H9 (cell line): Measurements from ENCODE around the gene R3HDML. TPM values are rescaled to one million over a fixed set of nuclear protein-coding genes. Genes with fewer than 3 reads are reported as not detected.

Experiments
- DNase-seq: peaks from one replicate; pipeline ENCODE4 v3.0.0-alpha.2; 2017
- H2AFZ ChIP-seq: one replicate; pipeline ENCODE4 v1.6.1; 2013; ENCODE audit warnings: mild to moderate bottlenecking, low read length, control low read depth, moderate library complexity
- H2AK5ac ChIP-seq: 2 replicates; pipeline ENCODE4 v1.6.1; 2013; ENCODE audit warnings: low read length, control low read depth, mixed read lengths; ENCODE audit not compliant: insufficient read length
- H2BK120ac ChIP-seq: one replicate; pipeline ENCODE4 v1.6.1; 2013; ENCODE audit warnings: low read depth, mild to moderate bottlenecking, low read length, control low read depth, inconsistent platforms; ENCODE audit not compliant: poor library complexity, severe bottlenecking
- H2BK12ac ChIP-seq: 2 replicates; pipeline ENCODE4 v1.6.1; 2013; ENCODE audit warnings: low read length, control low read depth, mixed read lengths, low read depth; ENCODE audit not compliant: insufficient read length
- H2BK15ac ChIP-seq: 2 replicates; pipeline ENCODE4 v1.6.1; 2013; ENCODE audit warnings: low read depth, low read length, control low read depth
- H2BK20ac ChIP-seq: one replicate; pipeline ENCODE4 v1.6.1; 2013; ENCODE audit warnings: low read depth, mild to moderate bottlenecking, low read length, control low read depth, inconsistent platforms; ENCODE audit not compliant: poor library complexity, severe bottlenecking
- H2BK5ac ChIP-seq: 2 replicates; pipeline ENCODE4 v1.6.1; 2013; ENCODE audit warnings: low read length, control low read depth, mixed read lengths; ENCODE audit not compliant: insufficient read length
- H3K14ac ChIP-seq: 2 replicates; pipeline ENCODE4 v1.6.1; 2013; ENCODE audit warnings: low read length, control low read depth; ENCODE audit not compliant: insufficient read depth
- H3K18ac ChIP-seq: 2 replicates; pipeline ENCODE4 v1.6.1; 2013; ENCODE audit warnings: low read depth, mild to moderate bottlenecking, mixed read lengths, low read length, control low read depth; ENCODE audit not compliant: insufficient read length
- H3K23ac ChIP-seq: 2 replicates; pipeline ENCODE4 v1.6.1; 2013; ENCODE audit warnings: low read length, control low read depth, mixed read lengths, low read depth; ENCODE audit not compliant: insufficient read length
- H3K23me2 ChIP-seq: 2 replicates; pipeline ENCODE4 v1.6.1; 2013; ENCODE audit warnings: low read depth, mild to moderate bottlenecking, mixed read lengths, low read length, control low read depth; ENCODE audit not compliant: insufficient read length, poor library complexity, severe bottlenecking
- H3K27ac ChIP-seq: 2 replicates; pipeline ENCODE4 v1.5.1; 2013; ENCODE audit warnings: low read length, control low read depth, mixed read lengths, low read depth; ENCODE audit not compliant: insufficient read length
- H3K27me3 ChIP-seq: 2 replicates; pipeline ENCODE4 v1.6.1; 2013; ENCODE audit warnings: low read length, control low read depth, inconsistent platforms; ENCODE audit not compliant: insufficient read depth
- H3K4ac ChIP-seq: 2 replicates; pipeline ENCODE4 v1.6.1; 2013; ENCODE audit warnings: low read depth, mild to moderate bottlenecking, control low read depth, inconsistent platforms, low read length, moderate library complexity
- H3K4me1 ChIP-seq: 2 replicates; pipeline ENCODE4 v1.6.1; 2013; ENCODE audit warnings: low read length, control low read depth, inconsistent platforms; ENCODE audit not compliant: insufficient read depth
- H3K4me2 ChIP-seq: 2 replicates; pipeline ENCODE4 v1.6.1; 2013; ENCODE audit warnings: low read length, control low read depth, mixed read lengths; ENCODE audit not compliant: insufficient read length, insufficient read depth
- H3K56ac ChIP-seq: 2 replicates; pipeline ENCODE4 v1.6.1; 2013; ENCODE audit warnings: low read depth, mild to moderate bottlenecking, mixed read lengths, low read length, control low read depth; ENCODE audit not compliant: insufficient read length
- H3K79me1 ChIP-seq: 2 replicates; pipeline ENCODE4 v1.6.1; 2013; ENCODE audit warnings: low read depth, mild to moderate bottlenecking, moderate library complexity, low read length, control low read depth, inconsistent platforms; ENCODE audit not compliant: insufficient read depth, poor library complexity, severe bottlenecking
- H3K79me2 ChIP-seq: 2 replicates; pipeline ENCODE4 v1.6.1; 2013; ENCODE audit warnings: low read length, control low read depth, inconsistent platforms; ENCODE audit not compliant: insufficient read depth
- H3K9ac ChIP-seq: 2 replicates; pipeline ENCODE4 v1.6.1; 2013; ENCODE audit warnings: low read length, control low read depth, mixed read lengths; ENCODE audit not compliant: insufficient read length; ENCODE audit errors: extremely low read depth
- H3K9me3 ChIP-seq: one replicate; pipeline ENCODE4 v1.6.1; 2013; ENCODE audit warnings: low read depth, low read length, inconsistent platforms; ENCODE audit not compliant: control insufficient read depth
- H3T11ph ChIP-seq: one replicate; pipeline ENCODE4 v1.6.1; 2013; ENCODE audit warnings: mild to moderate bottlenecking, low read length, control low read depth, inconsistent platforms
- H4K20me1 ChIP-seq: one replicate; pipeline ENCODE4 v1.6.1; 2013; ENCODE audit not compliant: control insufficient read depth, insufficient read length, insufficient read depth
- H4K5ac ChIP-seq: 2 replicates; pipeline ENCODE4 v1.6.1; 2013; ENCODE audit warnings: low read depth, mild to moderate bottlenecking, mixed read lengths, low read length, control low read depth; ENCODE audit not compliant: insufficient read length
- H4K8ac ChIP-seq: replicated peaks from 2 replicates; pipeline ENCODE4 v1.6.1; 2013; ENCODE audit warnings: low read length, control low read depth, mixed read lengths, low read depth; ENCODE audit not compliant: insufficient read length
- H4K91ac ChIP-seq: 2 replicates; pipeline ENCODE4 v1.6.1; 2013; ENCODE audit warnings: low read depth, mild to moderate bottlenecking, moderate library complexity, mixed read lengths, low read length, control low read depth; ENCODE audit not compliant: insufficient read length
- H3K27ac Mint-ChIP-seq, 3 experiments: 2 replicates in 2 of 3; 3 replicates in 1 of 3; pipeline ENCODE4 v1.8.0; 2020 to 2021; ENCODE audit warnings: mixed read lengths in 3 of 3, mild to moderate bottlenecking in 1 of 3, moderate library complexity in 1 of 3
- H3K27me3 Mint-ChIP-seq: 2 replicates; pipeline ENCODE4 v1.8.0; 2021; ENCODE audit warnings: low read depth, mild to moderate bottlenecking, moderate library complexity, mixed read lengths
- H3K36me3 Mint-ChIP-seq, 3 experiments: 2 replicates in 2 of 3; 3 replicates in 1 of 3; pipeline ENCODE4 v1.8.0; 2020 to 2021; ENCODE audit warnings: low read depth in 3 of 3, mixed read lengths in 3 of 3; ENCODE audit not compliant: insufficient read depth in 1 of 3
- H3K4me1 Mint-ChIP-seq, 2 experiments: 2 replicates each; pipeline ENCODE4 v1.8.0; 2020; ENCODE audit warnings: mixed read lengths in 2 of 2
- H3K4me3 Mint-ChIP-seq, 2 experiments: 2 replicates in 1 of 2; 3 replicates in 1 of 2; pipeline ENCODE4 v1.8.0; 2020 to 2021; ENCODE audit warnings: mild to moderate bottlenecking in 2 of 2, mixed read lengths in 2 of 2, moderate library complexity in 1 of 2
- H3K9me3 Mint-ChIP-seq, 2 experiments: 2 replicates in 1 of 2; 3 replicates in 1 of 2; pipeline ENCODE4 v1.8.0; 2020; ENCODE audit warnings: mild to moderate bottlenecking in 2 of 2, mixed read lengths in 2 of 2, moderate library complexity in 1 of 2
- CTCF ChIP-seq: fragments of 200-600 bp; sonication (generic); conservative IDR thresholded peaks from 3 replicates; pipeline ENCODE4 v1.8.0; 2021; ENCODE audit warnings: antibody characterized with exemption, mild to moderate bottlenecking
- WGBS: extraction: QIAGEN DNeasy Blood & Tissue Kit; methylation state at CpG from one replicate; pipeline ENCODE4 v1.1.7; 2013; ENCODE audit warnings: missing lambda C conversion rate, low lambda C conversion rate, mixed read lengths; ENCODE audit not compliant: insufficient read length; ENCODE audit errors: extremely low coverage; 5-methylcytosine and 5-hydroxymethylcytosine counted together
- total RNA-seq: library from RNA; stranded (reverse); gene quantifications from 2 replicates; pipeline ENCODE4 v1.2.1, GENCODE V29; 2021

The R3HDML gene
- total RNA-seq, 1 experiment from 2014 or later = not detected

- Histone ChIP-seq H2BK120ac (no peak overlapping the region), H3K23ac (no peak overlapping the region), H3K23me2 (no peaks in the 10 kb centered on the region), H2AK5ac (no peak overlapping the region), H3K27ac (no peak overlapping the region), H2BK15ac (no peak overlapping the region), H4K8ac (no peak overlapping the region), H3K27me3 (no peaks in the 10 kb centered on the region), H2BK5ac (no peak overlapping the region), H3K9ac (no peak overlapping the region), H4K20me1 (no peaks in the 10 kb centered on the region), H3K4me2 (no peak overlapping the region), H3K79me2 (no peaks in the 10 kb centered on the region), H3K4me1 (no peaks in the 10 kb centered on the region), H3K4ac (no peak overlapping the region), H3K9me3 (no peaks in the 10 kb centered on the region), H3T11ph (no peak overlapping the region), H2BK12ac (no peak overlapping the region), H4K5ac (no peak overlapping the region), H2BK20ac (no peak overlapping the region), H4K91ac (no peak overlapping the region), H3K18ac (no peak overlapping the region), H3K56ac (no peak overlapping the region), H3K79me1 (no peaks in the 10 kb centered on the region), H3K14ac (no peak overlapping the region), H2AFZ (no peak overlapping the region)
- no peak overlapping the region for H3K4me3 Mint-ChIP-seq
- no peak for DNase-seq
- H3K4me1 Mint-ChIP-seq = peaks cover 5 to 8% of the 10 kb centered on the region in 2 experiments; a peak in 3 of 4 replicates
- H3K9me3 Mint-ChIP-seq = no peaks in the 10 kb centered on the region; a peak in 1 of 5 replicates
- no peaks in the 10 kb centered on the region for H3K36me3 Mint-ChIP-seq
- TF ChIP-seq CTCF = no peak
- H3K27ac Mint-ChIP-seq = peak overlapping the region in 1 of 3 experiments; percentile 74; a peak in 1 of 7 replicates
- peaks cover 15% of the 10 kb centered on the region for H3K27me3 Mint-ChIP-seq
- no CpG with 5 or more reads among the region's 5 CpGs for WGBS
Observed at GRCh38 chr20:44390280-44390679, 53.4 kb downstream of the R3HDML start.
